ENCODE results near the gene SPCS1.
"Not testable (repeated sequence)": the region's sequence is repeated elsewhere in the genome, so short reads cannot be mapped to it uniquely, and the experiment has no call there.

SPCS1 gene

DNA sequence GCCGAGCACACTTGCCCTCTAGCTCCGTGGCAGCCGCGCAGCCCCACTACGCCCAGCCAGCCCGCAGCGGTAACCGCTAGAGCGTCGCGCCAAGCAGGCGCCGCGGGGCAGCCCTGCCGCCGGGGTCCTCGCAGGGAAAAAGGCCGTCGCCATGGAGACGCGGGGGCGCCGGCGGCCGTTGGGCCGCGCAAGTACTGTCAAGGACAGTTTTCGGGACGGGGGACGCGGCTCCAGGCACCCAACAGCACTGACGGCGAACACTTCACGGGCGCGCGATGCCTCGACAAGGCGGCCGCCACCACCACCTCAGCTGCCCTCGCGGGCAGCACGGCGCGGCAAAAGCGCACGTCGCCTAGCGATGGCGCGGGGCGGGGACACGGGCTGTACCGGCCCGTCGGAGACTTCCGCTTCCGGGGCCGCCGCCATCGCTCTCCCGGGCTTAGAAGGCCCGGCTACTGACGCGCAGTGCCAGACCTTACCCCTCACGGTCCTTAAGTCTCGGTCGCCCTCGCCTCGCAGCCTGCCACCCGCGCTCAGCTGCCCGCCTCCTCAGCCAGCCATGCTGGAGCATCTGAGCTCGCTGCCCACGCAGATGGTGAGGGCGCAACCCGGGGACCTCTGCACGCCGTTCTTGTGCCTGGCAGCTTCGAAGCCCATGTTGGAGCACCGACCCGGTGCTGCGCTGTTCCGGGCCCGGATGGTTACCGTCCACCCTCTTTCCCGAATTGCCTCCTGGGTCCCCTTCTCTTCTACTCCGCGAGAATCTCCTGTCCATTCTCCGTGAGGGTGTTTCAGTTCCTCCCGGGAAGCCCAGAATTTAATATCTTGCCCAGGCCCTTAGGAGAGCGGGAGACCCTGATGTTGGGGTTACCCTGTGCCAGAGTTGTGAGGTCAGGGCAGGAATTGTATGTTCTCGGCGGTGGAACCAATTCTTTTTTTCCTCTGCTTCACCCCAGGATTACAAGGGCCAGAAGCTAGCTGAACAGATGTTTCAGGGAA, at the start of gene SPCS1, which contains the start of gene GLT8D1:
Gene SPCS1 (plus strand): TSS at position 419 of the 999 bp plus-strand sequence. CDS start 141 bp downstream, at position 560.
Gene GLT8D1 (minus strand): TSS at position 104 of the 999 bp plus-strand sequence. CDS start 5,331 bp downstream, outside the sequence.
- peak; percentile 85 for DNase-seq (ENCODE audit: low spot score)

GRCh38 chr3:52660046-52660445, 45.9 kb upstream of the SPCS1 start:
- DNase-seq (ENCODE audit: low spot score) = no peak

- DNase-seq (ENCODE audit: low spot score) = no peak
Measured at GRCh38 chr3:52663098-52663497, 42.8 kb upstream of the SPCS1 start.

DNA sequence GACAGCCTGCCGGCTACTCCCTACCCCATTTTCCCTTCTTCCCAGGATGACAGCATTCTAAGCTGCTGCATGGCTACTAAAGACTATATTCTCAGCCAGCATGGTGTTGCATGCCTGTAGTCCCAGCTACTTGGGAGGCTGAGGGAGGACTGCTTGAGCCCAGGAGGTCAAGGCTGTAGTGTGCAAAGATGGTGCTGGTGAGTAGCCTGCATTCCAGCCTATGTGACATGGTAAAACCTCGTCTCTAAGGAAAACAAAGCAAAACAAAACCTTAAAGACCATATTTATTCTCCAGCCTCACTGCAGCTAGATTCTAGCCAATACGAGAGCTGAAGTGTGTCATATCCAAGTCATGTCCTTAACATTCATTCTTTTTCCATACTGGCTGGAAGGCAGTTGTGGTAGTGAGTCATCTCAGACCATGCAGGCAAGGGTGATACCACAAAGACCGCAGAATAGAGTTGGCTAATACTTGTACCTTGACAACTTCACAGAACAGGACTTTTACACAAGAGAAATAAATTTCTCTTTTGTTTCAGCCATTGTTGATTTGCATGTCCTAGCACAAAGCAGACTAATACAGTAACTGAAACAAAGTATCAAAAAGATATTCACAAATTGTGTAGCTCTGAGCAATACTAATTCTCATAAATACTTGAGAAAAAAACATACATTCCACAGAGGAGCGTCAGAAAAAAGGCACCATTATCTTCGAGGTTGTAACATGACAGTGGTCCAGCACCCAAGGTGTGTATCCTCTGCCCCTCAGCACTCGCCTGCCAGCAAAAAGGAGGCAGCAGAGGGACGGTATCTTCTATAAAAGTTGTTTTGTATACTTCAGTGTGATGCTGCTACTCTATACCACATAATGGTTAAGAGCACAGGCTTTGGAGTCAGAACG, 35.0 kb upstream of the SPCS1 start:
- DNase-seq (ENCODE audit: low spot score) = peak; percentile 96

DNA sequence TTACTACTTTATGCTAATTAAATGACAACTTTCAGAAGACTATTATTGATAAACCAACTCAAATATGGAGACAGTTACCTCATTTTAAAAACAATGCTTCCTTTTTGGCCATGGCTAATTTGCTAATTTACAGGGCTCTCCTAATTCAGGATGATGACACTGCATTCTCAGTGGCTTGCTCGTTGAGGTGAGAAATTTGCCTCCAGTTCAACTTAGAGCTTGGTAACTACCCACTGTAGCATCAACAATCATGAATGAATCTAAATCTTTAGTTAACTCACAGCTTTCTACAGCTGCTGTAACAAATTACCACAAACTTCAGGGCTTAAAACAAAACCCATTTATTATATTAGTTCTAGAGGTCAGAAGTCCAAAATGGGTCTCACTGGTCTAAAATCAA, 34.2 kb upstream of the SPCS1 start:
- DNase-seq (ENCODE audit: low spot score) = no peak

DNA sequence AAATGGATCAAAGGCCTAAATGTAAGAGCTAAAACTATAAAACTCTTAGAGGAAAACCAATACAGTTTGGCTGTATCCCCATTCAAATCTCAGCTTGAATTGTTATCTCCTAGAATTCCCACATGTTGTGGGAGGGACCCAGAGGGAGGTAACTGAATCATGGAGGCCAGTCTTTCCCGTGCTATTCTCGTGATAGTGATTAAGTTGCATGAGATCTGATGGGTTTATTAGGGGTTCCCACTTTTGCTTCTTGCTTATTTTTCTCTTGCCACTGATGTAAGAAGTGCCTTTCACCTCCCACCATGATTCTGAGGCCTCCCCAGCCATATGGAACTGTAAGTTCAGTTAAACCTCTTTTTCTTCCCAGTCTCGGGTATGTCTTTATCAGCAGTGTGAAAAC, 29.7 kb upstream of the SPCS1 start:
- DNase-seq (ENCODE audit: low spot score) = not testable (repeated sequence)

- no peak for DNase-seq (ENCODE audit: low spot score)
Measured at GRCh38 chr3:52678265-52679198, 27.4 kb upstream of the SPCS1 start.

GRCh38 chr3:52679199-52679538, 26.7 kb upstream of the SPCS1 start:
- DNase-seq (ENCODE audit: low spot score) = peak; percentile 53

DNA sequence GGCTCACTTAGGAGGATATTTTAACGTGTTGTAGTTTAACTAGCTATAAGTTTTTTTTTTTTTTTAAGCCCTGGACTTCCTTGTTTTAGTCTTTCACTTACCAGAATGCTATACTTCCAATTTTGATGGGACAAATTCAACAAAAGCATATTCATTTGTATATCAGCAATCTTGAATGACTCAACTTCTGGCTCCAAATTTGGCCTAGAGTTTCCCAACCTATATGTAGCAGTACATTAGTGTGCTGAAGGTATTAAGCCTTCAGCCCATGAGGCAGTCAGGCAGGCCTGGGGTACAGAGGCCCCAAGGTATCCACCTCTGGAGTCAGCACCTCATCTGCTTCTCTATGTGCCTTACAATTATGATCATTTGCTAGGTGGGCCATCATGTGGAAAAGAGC, 26.1 kb upstream of the SPCS1 start:
- DNase-seq (ENCODE audit: low spot score) = no peak

- no peak for DNase-seq (ENCODE audit: low spot score)
Measured at GRCh38 chr3:52681596-52681995, 24.3 kb upstream of the SPCS1 start.

DNA sequence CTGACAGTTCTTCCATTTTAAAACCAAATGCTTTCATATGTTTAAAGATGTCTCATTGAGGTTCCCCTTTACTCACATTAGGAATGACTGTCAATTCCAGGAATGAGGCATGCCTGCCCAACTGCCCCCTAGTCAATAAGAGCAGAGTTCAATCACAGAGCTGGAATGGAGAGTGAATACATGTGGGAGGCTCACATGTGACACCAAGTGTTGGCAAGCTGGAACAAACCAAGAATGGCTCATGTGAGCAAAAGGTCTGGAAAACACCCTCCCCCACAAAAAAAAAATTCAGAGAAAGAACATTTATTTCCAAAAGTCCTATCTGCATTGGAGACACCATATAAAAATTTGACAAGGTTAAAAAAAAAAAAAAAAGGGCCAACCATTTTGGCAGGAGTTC, 23.9 kb upstream of the SPCS1 start:
- peak; percentile 42 for DNase-seq (ENCODE audit: low spot score)

GRCh38 chr3:52683611-52684010, 22.3 kb upstream of the SPCS1 start:
- DNase-seq (ENCODE audit: low spot score) = no peak

- DNase-seq (ENCODE audit: low spot score) = no peak
Measured at GRCh38 chr3:52684184-52684583, 21.7 kb upstream of the SPCS1 start.

DNA sequence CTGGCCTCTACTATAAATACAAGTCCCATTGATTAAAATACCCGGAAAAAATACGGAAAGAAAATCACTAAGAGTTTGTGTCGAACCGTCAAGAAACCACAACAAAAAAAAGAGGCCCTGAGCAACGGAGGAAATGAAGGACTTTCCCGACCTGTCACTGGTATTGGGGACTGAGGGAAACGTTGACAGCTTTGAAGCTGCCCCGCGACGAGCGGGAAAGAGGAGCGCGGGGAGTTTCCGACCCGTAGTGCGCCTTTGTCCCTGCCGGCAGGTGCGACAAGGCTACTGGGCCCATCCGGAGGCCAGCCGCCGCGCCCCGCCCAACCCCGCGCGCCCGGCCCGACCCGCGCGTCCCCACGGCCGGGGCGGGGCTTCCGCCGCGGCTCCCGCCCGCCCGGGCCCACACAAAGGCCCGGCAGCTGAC, 20.6 kb upstream of the SPCS1 start:
- peak; percentile 88 for DNase-seq (ENCODE audit: low spot score)

DNA sequence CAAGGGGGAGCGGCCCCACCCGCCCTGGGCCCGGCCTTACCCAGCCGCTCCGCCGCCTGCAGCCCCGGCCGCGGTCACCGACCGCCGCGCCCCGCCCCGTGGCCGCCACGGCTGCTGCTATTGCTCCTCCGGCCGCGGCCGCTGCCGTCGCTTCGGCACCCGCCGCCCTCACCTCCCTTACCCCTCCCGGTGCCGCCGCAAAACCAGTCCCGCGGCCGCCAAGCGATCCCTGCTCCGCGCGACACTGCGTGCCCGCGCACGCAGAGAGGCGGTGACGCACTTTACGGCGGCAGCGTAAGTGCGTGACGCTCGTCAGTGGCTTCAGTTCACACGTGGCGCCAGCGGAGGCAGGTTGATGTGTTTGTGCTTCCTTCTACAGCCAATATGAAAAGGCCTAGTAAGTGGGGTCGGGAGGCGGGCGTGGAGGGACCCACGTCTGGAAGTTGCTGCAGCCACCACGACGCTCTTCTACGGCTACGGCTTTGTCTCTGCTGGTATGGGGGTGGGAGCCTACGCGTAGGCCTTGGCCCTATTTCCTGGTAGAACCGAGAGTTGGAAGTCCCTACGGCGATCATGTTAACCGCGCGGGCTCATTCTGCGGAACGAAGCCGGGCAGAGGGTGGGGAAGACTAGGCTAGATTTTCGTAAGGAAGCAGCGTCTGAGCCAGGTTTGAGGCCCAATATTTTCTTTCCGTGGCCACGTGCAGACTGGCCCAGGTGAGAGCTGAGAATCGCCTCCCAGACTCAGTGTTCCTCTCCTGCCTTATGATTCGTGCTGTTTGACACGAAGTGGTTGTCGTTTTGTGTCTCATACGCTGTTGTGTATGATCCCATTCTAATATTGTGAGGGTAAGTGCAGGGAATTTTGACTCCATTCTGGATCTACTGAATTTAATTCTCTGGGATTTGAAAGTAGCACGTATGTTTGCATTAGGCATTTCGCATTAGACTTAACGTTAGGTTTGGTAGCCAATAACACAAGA, 19.9 kb upstream of the SPCS1 start, which contains the start of the genes GNL3 and PBRM1:
Gene GNL3 (plus strand): TSS at position 324 of the 983 bp plus-strand sequence. CDS start 61 bp downstream, at position 385.
Gene PBRM1 (minus strand): TSS at position 205 of the 983 bp plus-strand sequence.
- peak; percentile 94 for DNase-seq (ENCODE audit: low spot score)

- DNase-seq (ENCODE audit: low spot score) = no peak
Measured at GRCh38 chr3:52688266-52688665, 17.6 kb upstream of the SPCS1 start.

GRCh38 chr3:52689151-52689550, 16.8 kb upstream of the SPCS1 start:
- DNase-seq (ENCODE audit: low spot score) = no peak

GRCh38 chr3:52690560-52690959, 15.3 kb upstream of the SPCS1 start:
- no peak for DNase-seq (ENCODE audit: low spot score)

DNA sequence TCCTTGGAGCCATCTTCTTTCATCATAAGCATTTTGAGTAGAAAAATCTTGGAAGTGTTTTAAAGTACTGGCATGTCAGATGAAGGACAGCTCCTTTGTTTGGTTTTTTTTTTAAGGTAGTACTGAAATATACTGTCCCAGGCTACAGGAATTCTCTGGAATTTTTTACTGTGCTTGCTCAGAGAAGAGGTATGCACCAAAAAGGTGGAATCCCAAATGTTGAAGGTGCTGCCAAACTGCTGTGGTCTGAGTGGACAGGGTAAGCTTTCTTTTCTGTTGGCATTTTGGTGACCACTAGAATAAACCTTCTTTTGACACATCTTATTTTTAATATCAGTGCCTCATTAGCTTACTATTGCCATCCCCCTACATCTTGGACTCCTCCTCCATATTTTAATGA, 12.8 kb upstream of the SPCS1 start:
- DNase-seq (ENCODE audit: low spot score) = no peak

All from SW480 (cell line).